Vagina (tissue), 2 donors: ENCODE measurements around the gene GALNT11.

Experiments
- POLR2A ChIP-seq, 2 donors: fragments of 450-650 bp; IDR thresholded peaks; one replicate each; pipeline ENCODE4 v1.6.1; 2017; ENCODE audit warnings: antibody characterized with exemption in 2 of 2, mild to moderate bottlenecking in 2 of 2, moderate library complexity in 2 of 2
- POLR2AphosphoS5 ChIP-seq, 2 donors: sonication (generic); formaldehyde crosslinking; IDR thresholded peaks; one replicate each; pipeline ENCODE4 v1.9.0; 2017; ENCODE audit warnings: antibody characterized with exemption in 2 of 2, mild to moderate bottlenecking in 2 of 2, low read depth in 1 of 2; ENCODE audit not compliant: insufficient read depth in 1 of 2
- TF ChIP-seq, protein P1 (sequence below), 3 experiments: fragments of 450-650 bp in 2 of 3; fragments of 200-600 bp in 1 of 3; sonication (generic) in 1 of 3; IDR thresholded peaks; one replicate each; pipeline ENCODE4 v1.5.1; 2017 to 2019; ENCODE audit warnings: antibody characterized with exemption in 3 of 3, mild to moderate bottlenecking in 2 of 3, moderate library complexity in 2 of 3

DNA sequence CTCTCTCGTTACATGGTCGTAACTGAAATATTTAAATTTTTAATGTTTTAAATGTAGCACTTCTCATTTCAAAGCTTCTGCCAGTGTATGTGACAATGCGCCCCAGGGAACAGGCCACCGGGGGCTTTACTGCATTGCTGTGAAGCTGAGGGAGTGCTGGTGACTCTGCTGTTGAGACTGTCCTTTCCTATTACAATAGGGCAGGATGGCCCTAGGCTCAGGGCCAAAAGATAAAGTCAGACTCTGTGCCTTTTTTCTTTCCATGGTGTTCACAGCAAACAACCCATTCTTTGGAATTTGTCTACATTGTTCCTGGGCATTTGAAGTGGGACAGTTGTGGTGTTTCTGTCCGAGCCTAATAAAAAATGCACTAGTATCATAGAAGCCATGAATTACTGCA, 107.3 kb downstream of the GALNT11 start:
- TF ChIP-seq, protein P1, sequence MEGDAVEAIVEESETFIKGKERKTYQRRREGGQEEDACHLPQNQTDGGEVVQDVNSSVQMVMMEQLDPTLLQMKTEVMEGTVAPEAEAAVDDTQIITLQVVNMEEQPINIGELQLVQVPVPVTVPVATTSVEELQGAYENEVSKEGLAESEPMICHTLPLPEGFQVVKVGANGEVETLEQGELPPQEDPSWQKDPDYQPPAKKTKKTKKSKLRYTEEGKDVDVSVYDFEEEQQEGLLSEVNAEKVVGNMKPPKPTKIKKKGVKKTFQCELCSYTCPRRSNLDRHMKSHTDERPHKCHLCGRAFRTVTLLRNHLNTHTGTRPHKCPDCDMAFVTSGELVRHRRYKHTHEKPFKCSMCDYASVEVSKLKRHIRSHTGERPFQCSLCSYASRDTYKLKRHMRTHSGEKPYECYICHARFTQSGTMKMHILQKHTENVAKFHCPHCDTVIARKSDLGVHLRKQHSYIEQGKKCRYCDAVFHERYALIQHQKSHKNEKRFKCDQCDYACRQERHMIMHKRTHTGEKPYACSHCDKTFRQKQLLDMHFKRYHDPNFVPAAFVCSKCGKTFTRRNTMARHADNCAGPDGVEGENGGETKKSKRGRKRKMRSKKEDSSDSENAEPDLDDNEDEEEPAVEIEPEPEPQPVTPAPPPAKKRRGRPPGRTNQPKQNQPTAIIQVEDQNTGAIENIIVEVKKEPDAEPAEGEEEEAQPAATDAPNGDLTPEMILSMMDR (IDR thresholded peaks at IDR 0.05): no peak
- TF ChIP-seq POLR2AphosphoS5 (IDR thresholded peaks at IDR 0.05; ENCODE audit: insufficient read depth in 1 of 2, low read depth in 1 of 2) (no peak), POLR2A (IDR thresholded peaks at IDR 0.05) (no peak)
